ENCODE data around the gene CABP1.

The CABP1 gene

DNA sequence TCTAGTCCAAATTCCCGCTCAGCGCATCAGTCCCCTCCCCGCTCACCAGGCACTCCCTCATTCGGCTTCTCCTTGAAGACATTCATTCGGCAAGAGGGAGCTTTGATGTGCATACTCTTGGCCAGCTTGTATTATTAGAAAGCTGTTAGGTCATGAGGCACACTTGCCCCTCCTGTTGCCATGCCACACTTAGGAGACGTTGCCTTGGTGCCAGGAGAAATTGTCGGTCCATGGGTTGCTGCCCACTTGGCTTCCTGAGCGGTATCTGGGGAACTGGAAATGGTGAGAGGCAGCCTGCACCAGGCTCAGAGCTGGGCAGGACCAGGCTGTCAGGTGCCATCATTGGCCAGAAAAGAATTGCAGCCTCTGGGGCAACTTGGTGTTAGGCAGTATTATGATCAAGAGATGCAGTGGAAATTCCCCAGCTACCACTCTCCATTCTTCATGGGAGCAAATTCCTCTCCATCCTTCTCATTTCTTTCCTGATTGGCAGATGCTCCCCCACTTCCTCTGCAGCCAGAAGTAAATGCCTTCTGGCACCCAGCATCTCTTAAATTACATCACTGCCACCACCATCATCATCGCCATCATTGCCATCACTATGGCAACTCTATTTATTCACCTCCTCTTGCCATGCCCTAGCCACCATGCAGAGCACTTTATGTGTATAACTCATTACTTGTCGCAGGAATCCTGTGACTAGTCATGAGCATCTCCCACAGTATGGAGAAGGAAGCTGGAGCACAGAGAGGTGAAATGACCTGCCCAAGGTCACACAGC, 12.4 kb downstream of the CABP1 start:
- Histone ChIP-seq H4K20me1 (ENCODE audit: insufficient read depth, low read length) (no peaks in the 10 kb centered on the region), H3K27ac (ENCODE audit: low read length) (no peak overlapping the region), H3K36me3 (replicated peaks; ENCODE audit: insufficient read depth, low read length) (no peaks in the 10 kb centered on the region), H3F3A (ENCODE audit: insufficient read depth, low read length) (no peaks in the 10 kb centered on the region), H3K4me1 (ENCODE audit: low read length) (no peaks in the 10 kb centered on the region), H3K79me2 (ENCODE audit: low read length) (no peaks in the 10 kb centered on the region), H3K9me2 (replicated peaks; ENCODE audit: insufficient read depth, low read length) (no peaks in the 10 kb centered on the region), H3K4me2 (ENCODE audit: low read depth, low read length) (no peak overlapping the region), H3K4me3 (ENCODE audit: low read length) (no peak overlapping the region), H3K27me3 (replicated peaks; ENCODE audit: insufficient read depth, low read length) (peaks cover 29% of the 10 kb centered on the region), H3K9ac (ENCODE audit: low read length) (no peak overlapping the region), H3K9me3 (replicated peaks; ENCODE audit: insufficient read depth, low read length) (no peaks in the 10 kb centered on the region), H2AFZ (ENCODE audit: low read length) (no peak overlapping the region)
- DNase-seq, result no peak
- TF ChIP-seq EZH2 (optimal IDR thresholded peaks at IDR 0.05; ENCODE audit: low read depth, low read length), result no peak
- TF ChIP-seq, protein P1, sequence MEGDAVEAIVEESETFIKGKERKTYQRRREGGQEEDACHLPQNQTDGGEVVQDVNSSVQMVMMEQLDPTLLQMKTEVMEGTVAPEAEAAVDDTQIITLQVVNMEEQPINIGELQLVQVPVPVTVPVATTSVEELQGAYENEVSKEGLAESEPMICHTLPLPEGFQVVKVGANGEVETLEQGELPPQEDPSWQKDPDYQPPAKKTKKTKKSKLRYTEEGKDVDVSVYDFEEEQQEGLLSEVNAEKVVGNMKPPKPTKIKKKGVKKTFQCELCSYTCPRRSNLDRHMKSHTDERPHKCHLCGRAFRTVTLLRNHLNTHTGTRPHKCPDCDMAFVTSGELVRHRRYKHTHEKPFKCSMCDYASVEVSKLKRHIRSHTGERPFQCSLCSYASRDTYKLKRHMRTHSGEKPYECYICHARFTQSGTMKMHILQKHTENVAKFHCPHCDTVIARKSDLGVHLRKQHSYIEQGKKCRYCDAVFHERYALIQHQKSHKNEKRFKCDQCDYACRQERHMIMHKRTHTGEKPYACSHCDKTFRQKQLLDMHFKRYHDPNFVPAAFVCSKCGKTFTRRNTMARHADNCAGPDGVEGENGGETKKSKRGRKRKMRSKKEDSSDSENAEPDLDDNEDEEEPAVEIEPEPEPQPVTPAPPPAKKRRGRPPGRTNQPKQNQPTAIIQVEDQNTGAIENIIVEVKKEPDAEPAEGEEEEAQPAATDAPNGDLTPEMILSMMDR (IDR thresholded peaks at IDR 0.05; ENCODE audit: low read length), result no peak
- TF ChIP-seq EZH2phosphoT487 (IDR thresholded peaks at IDR 0.05; ENCODE audit: low read length), result no peak

DNA sequence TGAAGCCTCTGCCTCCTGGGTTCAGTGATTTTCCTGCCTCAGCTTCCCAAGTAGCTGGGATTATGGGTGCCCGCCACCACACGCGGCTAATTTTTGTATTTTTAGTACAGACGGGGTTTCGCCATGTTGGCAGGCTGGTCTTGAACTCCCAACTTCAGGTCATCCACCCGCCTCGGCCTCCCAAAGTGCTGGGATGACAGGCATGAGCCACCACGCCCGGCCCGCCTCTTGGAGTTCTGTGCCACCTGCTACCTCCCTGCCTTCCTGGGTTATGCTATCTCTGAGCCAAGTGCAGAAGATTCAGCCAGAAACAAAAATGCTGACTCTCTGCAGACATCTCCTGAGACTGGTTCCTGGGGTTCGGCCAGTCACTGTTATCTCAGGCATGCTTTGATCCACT, 13.2 kb downstream of the CABP1 start:
- DNase-seq, result no peak

DNA sequence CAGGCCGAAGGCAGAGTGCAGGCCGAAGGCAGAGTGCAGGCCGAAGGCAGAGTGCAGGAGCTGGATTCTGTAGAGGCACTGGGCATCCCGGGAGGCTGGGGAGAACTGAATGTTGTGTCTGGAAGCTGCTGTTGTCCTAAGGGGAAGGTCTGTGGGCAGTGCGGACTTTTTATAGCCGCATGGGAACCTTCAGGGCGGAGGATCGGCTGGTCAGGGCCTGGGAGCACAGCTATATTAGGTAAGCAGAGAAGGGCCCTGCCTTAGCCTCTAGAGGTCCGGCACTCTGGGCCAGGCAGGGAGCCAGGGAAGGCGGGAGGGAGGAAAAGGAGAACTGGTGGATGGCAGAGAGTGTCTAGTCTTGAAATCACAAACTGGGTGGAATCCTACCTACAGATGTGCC, 14.2 kb downstream of the CABP1 start:
- Histone ChIP-seq H3K9ac (ENCODE audit: low read length) (no peak overlapping the region), H4K20me1 (ENCODE audit: insufficient read depth, low read length) (no peaks in the 10 kb centered on the region), H3K4me3 (ENCODE audit: low read length) (no peak overlapping the region), H3K9me3 (replicated peaks; ENCODE audit: insufficient read depth, low read length) (no peaks in the 10 kb centered on the region), H3K9me2 (replicated peaks; ENCODE audit: insufficient read depth, low read length) (no peaks in the 10 kb centered on the region), H2AFZ (ENCODE audit: low read length) (no peak overlapping the region), H3K27ac (ENCODE audit: low read length) (no peak overlapping the region), H3K79me2 (ENCODE audit: low read length) (no peaks in the 10 kb centered on the region), H3K36me3 (replicated peaks; ENCODE audit: insufficient read depth, low read length) (no peaks in the 10 kb centered on the region), H3K4me1 (ENCODE audit: low read length) (no peaks in the 10 kb centered on the region), H3F3A (ENCODE audit: insufficient read depth, low read length) (no peaks in the 10 kb centered on the region), H3K27me3 (replicated peaks; ENCODE audit: insufficient read depth, low read length) (peaks cover 25% of the 10 kb centered on the region), H3K4me2 (ENCODE audit: low read depth, low read length) (no peak overlapping the region)
- TF ChIP-seq, protein P1 (IDR thresholded peaks at IDR 0.05; ENCODE audit: low read length), result no peak
- TF ChIP-seq EZH2phosphoT487 (IDR thresholded peaks at IDR 0.05; ENCODE audit: low read length), result no peak
- TF ChIP-seq EZH2 (optimal IDR thresholded peaks at IDR 0.05; ENCODE audit: low read depth, low read length), result no peak
- no peak for DNase-seq

More for the DNA sequence above, 13.2 kb downstream of the CABP1 start:
- H3K4me3 ChIP-seq (ENCODE audit: low read length), result no peak overlapping the region
- H3K4me2 ChIP-seq (ENCODE audit: low read depth, low read length), result no peak overlapping the region
- no peak overlapping the region for H3K9ac ChIP-seq (ENCODE audit: low read length)
- TF ChIP-seq EZH2phosphoT487 (IDR thresholded peaks at IDR 0.05; ENCODE audit: low read length) (no peak), EZH2 (optimal IDR thresholded peaks at IDR 0.05; ENCODE audit: low read depth, low read length) (no peak)
- TF ChIP-seq, protein P1 (IDR thresholded peaks at IDR 0.05; ENCODE audit: low read length), result no peak
- no peaks in the 10 kb centered on the region for H3F3A ChIP-seq (ENCODE audit: insufficient read depth, low read length)
- H3K4me1 ChIP-seq (ENCODE audit: low read length), result no peaks in the 10 kb centered on the region
- H3K27ac ChIP-seq (ENCODE audit: low read length), result no peak overlapping the region
- no peaks in the 10 kb centered on the region for H4K20me1 ChIP-seq (ENCODE audit: insufficient read depth, low read length)
- peaks cover 29% of the 10 kb centered on the region for H3K27me3 ChIP-seq (replicated peaks; ENCODE audit: insufficient read depth, low read length)
- H3K36me3 ChIP-seq (replicated peaks; ENCODE audit: insufficient read depth, low read length), result no peaks in the 10 kb centered on the region
- no peaks in the 10 kb centered on the region for H3K9me3 ChIP-seq (replicated peaks; ENCODE audit: insufficient read depth, low read length)
- H3K79me2 ChIP-seq (ENCODE audit: low read length), result no peaks in the 10 kb centered on the region
- no peaks in the 10 kb centered on the region for H3K9me2 ChIP-seq (replicated peaks; ENCODE audit: insufficient read depth, low read length)
- H2AFZ ChIP-seq (ENCODE audit: low read length), result no peak overlapping the region

All from MM.1S (cell line).